Measurements from ENCODE around the gene ASTN2.

DNA sequence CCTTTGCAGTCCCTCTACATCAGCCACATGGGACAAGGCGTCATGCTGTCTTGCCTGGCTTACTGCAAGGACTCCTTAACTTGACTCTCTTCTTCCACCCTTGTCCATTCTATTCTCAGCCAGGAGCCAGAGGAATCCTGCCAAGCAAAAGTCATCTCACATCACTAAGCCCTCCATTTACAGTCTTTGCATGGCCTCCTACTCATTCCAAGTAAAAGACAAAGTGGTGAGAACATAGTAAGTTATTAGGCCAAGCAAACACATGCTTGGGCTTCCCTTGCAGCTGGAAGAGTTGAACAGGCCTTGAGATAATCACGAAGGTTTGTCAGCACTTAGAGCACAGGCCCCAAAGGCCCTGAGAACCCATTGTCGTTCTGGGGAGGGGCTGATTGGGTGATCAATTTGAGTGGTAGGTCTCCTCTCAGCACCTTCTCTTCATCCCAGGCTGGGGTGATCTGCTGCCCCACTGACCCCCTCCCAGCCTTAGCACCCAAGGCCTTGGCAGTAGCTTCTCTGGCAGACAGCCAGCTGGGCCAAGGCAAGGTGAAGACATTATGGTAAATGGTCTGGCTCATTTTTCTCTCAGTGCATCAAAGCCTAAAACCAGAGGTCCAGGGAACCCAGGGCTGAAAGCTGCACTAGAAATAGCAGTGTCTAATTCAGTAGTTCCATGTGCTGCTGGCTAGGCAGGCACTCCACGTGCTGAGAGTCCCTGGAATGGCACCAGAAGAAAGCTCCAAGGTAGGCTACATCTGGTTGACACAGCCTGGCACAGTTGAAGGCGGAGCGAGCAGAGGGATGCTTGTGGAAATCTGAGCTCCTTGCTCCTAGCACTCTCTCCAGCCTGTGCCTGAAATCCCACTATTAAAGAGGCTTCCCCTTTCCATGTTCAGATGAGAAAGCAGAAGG lies 121.4 kb downstream of the ASTN2 start:
- TF ChIP-seq KAT2A (conservative IDR thresholded peaks at IDR 0.05; ENCODE audit: control insufficient read depth, low read depth, low read length) (no peak), RCOR1 (conservative IDR thresholded peaks at IDR 0.05; ENCODE audit: low read depth, low read length) (no peak), EZH2 (IDR thresholded peaks at IDR 0.05; ENCODE audit: borderline replicate concordance, control insufficient read depth, low read depth, low read length) (no peak), SMC3 (IDR thresholded peaks at IDR 0.05; ENCODE audit: borderline replicate concordance, low read length) (no peak), POLR2AphosphoS2 (IDR thresholded peaks at IDR 0.05; ENCODE audit: low read depth, low read length) (no peak), RFX5 (IDR thresholded peaks at IDR 0.05; ENCODE audit: low read depth, low read length) (no peak)
- TF ChIP-seq, protein P1, sequence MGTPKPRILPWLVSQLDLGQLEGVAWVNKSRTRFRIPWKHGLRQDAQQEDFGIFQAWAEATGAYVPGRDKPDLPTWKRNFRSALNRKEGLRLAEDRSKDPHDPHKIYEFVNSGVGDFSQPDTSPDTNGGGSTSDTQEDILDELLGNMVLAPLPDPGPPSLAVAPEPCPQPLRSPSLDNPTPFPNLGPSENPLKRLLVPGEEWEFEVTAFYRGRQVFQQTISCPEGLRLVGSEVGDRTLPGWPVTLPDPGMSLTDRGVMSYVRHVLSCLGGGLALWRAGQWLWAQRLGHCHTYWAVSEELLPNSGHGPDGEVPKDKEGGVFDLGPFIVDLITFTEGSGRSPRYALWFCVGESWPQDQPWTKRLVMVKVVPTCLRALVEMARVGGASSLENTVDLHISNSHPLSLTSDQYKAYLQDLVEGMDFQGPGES (IDR thresholded peaks at IDR 0.05) = no peak
- TF ChIP-seq, protein P2, sequence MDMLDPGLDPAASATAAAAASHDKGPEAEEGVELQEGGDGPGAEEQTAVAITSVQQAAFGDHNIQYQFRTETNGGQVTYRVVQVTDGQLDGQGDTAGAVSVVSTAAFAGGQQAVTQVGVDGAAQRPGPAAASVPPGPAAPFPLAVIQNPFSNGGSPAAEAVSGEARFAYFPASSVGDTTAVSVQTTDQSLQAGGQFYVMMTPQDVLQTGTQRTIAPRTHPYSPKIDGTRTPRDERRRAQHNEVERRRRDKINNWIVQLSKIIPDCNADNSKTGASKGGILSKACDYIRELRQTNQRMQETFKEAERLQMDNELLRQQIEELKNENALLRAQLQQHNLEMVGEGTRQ (IDR thresholded peaks at IDR 0.05; ENCODE audit: borderline replicate concordance, low read depth, low read length) = no peak
